Measurements from ENCODE around the gene RNU1-2.
"Not testable (repeated sequence)": the region's sequence is repeated elsewhere in the genome, so short reads cannot be mapped to it uniquely, and the experiment has no call there.

The RNU1-2 gene

GRCh38 chr1:16888860-16889816 is 6.6 kb upstream of the RNU1-2 start:
- DNase-seq: peak; percentile 90

DNA sequence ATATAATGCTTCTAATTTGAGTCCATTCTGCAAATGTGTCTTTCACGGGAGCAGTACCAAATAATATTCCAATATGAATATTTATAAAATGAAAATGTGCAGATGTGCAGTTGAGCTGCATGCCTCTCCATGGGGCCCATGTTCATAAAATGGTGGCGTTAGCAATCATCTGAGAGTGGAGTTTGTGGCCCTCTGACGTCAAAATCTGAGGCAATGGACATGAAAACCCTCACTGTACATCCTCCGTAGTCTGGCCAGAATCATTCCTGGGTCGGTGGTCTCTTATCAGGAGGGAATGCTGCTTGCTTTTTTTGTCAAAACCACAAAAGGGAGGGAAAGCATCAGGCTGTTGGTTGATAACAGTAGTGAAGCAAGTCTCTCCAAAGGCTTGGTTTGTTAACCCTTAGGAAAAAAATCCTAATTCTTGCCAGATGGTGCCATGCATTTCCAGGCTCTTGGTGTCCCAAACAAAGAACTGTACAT is 5.2 kb upstream of the RNU1-2 start:
- DNase-seq: not testable (repeated sequence)

- DNase-seq: not testable (repeated sequence)
Observed at GRCh38 chr1:16891057-16891456, 4.7 kb upstream of the RNU1-2 start.

GRCh38 chr1:16892978-16893525 is 2.7 kb upstream of the RNU1-2 start:
- DNase-seq: not testable (repeated sequence)

- DNase-seq: not testable (repeated sequence)
Observed at GRCh38 chr1:16893796-16894195, 2.0 kb upstream of the RNU1-2 start.

DNA sequence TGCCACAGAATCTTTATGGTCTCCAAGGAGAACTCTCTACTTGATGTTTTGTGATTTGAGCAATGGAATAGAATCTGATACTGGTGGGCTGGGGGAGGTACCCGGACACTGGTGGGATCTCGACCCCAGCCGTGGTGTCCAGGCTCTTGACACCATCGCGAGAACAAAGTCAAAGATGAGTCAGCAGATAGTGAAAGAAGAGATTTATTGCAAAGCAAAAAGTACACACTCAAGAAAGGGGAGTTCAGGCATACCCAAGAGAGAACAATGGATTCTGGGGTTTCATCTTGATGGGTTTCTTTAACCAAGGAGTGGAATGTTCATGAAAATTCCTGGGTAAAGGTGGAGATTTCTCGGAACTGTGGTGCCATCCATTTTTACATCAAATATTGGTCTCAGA is 1.4 kb upstream of the RNU1-2 start:
- not testable (repeated sequence) for DNase-seq

DNA sequence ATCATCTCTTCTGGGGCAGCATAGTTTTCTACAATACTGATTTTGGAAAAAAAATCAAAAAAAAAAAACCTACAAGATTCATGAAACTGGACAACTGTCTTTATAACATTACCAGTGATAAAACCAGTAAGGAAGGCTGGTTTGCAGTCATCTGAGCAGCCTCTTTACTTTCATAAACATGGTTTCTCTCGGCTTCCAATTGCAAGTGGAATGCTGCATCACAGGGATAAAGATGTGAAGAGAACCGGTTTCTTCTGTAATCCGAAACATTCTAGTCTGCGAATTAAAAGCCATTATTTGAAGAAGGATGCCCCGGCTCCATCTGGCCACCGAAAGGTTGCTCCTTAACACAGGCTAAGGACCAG is 565 bp upstream of the RNU1-2 start:
- DNase-seq: not testable (repeated sequence)

GRCh38 chr1:16896316-16897055 is 706 bp downstream of the RNU1-2 start:
- DNase-seq: not testable (repeated sequence)

DNA sequence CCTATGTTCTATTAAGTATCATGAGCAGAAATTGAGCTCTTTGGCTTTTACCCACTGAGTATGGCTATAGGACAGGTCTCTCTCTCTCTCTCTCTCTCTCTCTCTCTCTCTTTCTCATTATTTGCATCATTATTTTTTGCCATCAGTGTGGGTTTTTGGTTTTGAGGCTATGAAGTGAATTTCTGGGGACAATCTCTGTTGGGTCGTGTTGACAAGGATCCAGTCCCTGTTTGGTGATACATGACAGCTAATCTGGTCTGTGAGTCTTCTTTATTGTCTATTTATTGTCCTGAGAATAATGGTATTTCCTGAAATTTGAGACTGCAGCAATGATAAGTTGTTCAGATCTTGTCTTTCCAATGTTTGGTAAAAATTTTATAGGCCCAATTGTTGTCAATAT is 1.9 kb downstream of the RNU1-2 start:
- DNase-seq: not testable (repeated sequence)

DNA sequence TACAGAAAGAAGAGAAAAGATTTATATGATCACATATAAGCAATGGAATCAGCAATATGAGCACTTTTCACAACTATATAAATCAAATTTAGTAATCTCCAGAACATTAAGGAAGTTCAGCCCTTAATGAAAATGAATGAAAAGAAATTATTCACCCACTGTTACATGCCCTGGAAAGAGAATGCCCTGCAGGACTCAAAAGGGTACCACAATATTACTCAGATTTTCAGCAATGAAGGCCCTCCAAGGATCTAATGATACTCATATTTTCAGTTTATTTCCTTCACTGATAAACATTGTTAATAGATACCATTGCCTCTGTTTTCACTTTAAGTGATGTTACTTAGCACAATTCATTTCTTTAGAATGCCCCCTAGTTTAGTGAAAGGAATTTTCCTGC is 2.5 kb downstream of the RNU1-2 start:
- not testable (repeated sequence) for DNase-seq

DNA sequence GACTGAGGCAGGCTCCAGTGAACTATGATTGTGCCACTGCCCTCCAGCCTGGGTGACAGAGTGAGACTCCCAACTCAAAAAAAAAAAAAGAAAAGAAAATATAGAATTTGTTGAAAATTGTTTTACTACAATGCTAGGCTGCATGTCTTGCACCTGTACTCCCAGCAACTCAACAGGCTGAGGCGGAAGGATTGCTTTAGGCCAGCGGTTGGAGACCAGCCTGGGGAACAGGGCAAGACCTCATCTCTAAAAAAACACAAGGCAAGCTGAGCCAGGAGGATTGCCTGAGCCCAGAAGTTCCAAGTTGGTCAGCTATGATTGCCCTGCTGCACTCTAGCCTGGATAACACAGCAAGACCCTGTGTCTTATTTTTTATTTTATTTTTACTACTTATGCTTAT is 3.2 kb downstream of the RNU1-2 start:
- DNase-seq: not testable (repeated sequence)

DNA sequence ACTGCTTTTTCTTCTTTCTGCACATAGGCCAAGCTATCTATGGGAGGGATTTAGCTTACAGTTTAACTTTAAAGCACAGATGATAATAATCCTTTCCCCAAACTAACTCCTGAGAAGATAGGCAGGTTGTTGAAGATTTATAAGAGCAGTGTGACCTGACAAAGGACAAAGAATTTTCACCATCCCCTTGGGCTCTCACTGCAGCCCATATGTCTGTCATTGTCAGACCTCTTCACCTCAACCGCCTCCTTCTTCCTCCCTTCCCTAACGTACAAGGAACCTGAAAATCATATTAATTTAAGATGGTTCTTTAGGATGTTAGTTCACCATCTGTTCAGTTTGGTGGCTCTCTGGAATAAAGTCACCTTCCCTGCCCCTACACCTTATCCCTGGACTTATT is 5.0 kb downstream of the RNU1-2 start:
- DNase-seq: no peak

GRCh38 chr1:16901371-16901770 is 5.6 kb downstream of the RNU1-2 start:
- DNase-seq: not testable (repeated sequence)

DNA sequence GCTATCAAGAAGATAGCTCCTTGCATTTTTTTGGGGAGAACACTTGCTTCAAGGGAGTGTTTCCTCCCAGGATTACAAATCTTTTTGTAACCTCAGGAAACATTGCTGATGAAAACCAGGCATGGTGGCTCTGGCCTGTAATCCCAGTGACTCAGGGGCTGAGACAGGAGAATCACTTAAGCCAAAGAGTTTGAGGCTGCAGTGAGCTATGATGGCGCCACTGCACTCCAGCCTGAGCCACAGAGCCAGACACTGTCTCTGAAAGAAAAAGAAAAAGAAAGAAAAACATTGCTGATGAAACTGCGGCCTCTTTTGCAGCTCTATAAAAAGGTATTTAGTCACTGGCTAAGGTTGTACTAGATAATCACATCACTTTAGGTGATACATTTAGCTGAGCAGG is 7.3 kb downstream of the RNU1-2 start:
- DNase-seq: peak; percentile 44

DNA sequence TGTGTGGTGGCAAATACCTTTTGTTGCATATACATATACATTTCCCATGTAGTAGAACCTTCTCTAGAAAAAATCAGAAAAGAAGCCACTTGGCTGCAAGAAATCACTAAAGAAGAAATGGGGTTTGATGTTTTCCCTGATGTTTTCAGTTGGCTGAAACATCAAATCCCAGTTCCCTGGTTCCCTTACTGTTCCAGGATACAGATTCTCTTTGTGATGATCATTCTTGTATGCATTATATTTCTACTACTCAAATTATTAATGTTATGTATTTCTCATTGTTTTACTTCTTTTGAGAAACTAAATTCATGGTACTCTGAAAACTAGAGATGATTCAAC is 7.6 kb downstream of the RNU1-2 start:
- no peak for DNase-seq

GRCh38 chr1:16904560-16905109 is 8.9 kb downstream of the RNU1-2 start:
- DNase-seq: peak; percentile 100

- peak; percentile 58 for DNase-seq
Observed at GRCh38 chr1:16905110-16905867, 9.5 kb downstream of the RNU1-2 start.

GRCh38 chr1:16905868-16906702 is 10.3 kb downstream of the RNU1-2 start:
- DNase-seq: no peak

- DNase-seq: no peak
Observed at GRCh38 chr1:16906873-16907272, 11.1 kb downstream of the RNU1-2 start.

- no peak for DNase-seq
Observed at GRCh38 chr1:16907870-16908758, 12.3 kb downstream of the RNU1-2 start.
